PC-3 (cell line): ENCODE results near the gene IL20RA. TPM values are rescaled to one million over a fixed set of nuclear protein-coding genes. Genes with fewer than 3 reads are reported as not detected.

Source experiments
- ATAC-seq: fragments of 200-7000 bp; cut with Tn5 transposase; 2 replicates; pipeline ENCODE4 v1.9.1; 2020; ENCODE audit warnings: mild to moderate bottlenecking, moderate library complexity
- BruUV-seq: library from RNA; stranded (reverse); fragments of 400-500 nt; replicated peaks from 2 replicates; lab custom pipeline; 2021; lab: Mats Ljungman, UMichigan
- CTCF ChIA-PET: fragments of 300-600 bp; sonication (Branson Sonifier 250); formaldehyde crosslinking; loops from one replicate; lab custom pipeline; 2022; ENCODE audit warnings: antibody characterized with exemption; lab: Charles Lee
- POLR2A ChIA-PET: fragments of 300-600 bp; sonication (Branson Sonifier 250); formaldehyde crosslinking; loops from one replicate; lab custom pipeline; 2022; ENCODE audit warnings: antibody characterized with exemption; ENCODE audit not compliant: unreplicated experiment; lab: Charles Lee
- DNase-seq: peaks from one replicate; pipeline ENCODE4 v3.0.0-alpha.2; 2015
- H2AFZ ChIP-seq: fragments of 300-600 bp; sonication (generic); 2 replicates; pipeline ENCODE4 v1.6.0; 2016; ENCODE audit warnings: antibody characterized with exemption, low read length
- H3F3A ChIP-seq: fragments of 300-600 bp; sonication (generic); one replicate; pipeline ENCODE4 v1.6.0; 2017; ENCODE audit warnings: antibody characterized with exemption, low read length, control low read depth, mild to moderate bottlenecking; ENCODE audit not compliant: unreplicated experiment
- H3K27ac ChIP-seq: fragments of 300-600 bp; sonication (generic); 2 replicates; pipeline ENCODE4 v1.5.1; 2016; ENCODE audit warnings: mild to moderate bottlenecking, low read length
- H3K27me3 ChIP-seq: fragments of 300-600 bp; sonication (generic); 2 replicates; pipeline ENCODE4 v1.6.1; 2016; ENCODE audit warnings: low read length, mixed read lengths
- H3K36me3 ChIP-seq: fragments of 300-600 bp; sonication (generic); 2 replicates; pipeline ENCODE4 v1.6.1; 2016; ENCODE audit warnings: low read depth, mixed run types, low read length, mixed read lengths
- H3K4me1 ChIP-seq: fragments of 300-600 bp; sonication (generic); 2 replicates; pipeline ENCODE4 v1.5.1; 2016; ENCODE audit warnings: low read length; ENCODE audit not compliant: insufficient read depth
- H3K4me2 ChIP-seq: fragments of 300-600 bp; sonication (generic); 2 replicates; pipeline ENCODE4 v1.6.0; 2016; ENCODE audit warnings: low read length
- H3K4me3 ChIP-seq: fragments of 300-600 bp; sonication (generic); 2 replicates; pipeline ENCODE4 v1.5.1; 2016; ENCODE audit warnings: mild to moderate bottlenecking, low read length, mixed read lengths
- H3K79me2 ChIP-seq: fragments of 300-600 bp; sonication (generic); 2 replicates; pipeline ENCODE4 v1.6.1; 2017; ENCODE audit warnings: low read length, mixed read lengths
- H3K9ac ChIP-seq: fragments of 300-600 bp; sonication (generic); 2 replicates; pipeline ENCODE4 v1.6.0; 2016; ENCODE audit warnings: mild to moderate bottlenecking, low read length
- H3K9me2 ChIP-seq: fragments of 300-600 bp; sonication (generic); replicated peaks from 2 replicates; pipeline ENCODE4 v1.6.1; 2016; ENCODE audit warnings: mixed run types, low read length, mixed read lengths
- H3K9me3 ChIP-seq: fragments of 300-600 bp; sonication (generic); 2 replicates; pipeline ENCODE4 v1.6.1; 2016; ENCODE audit warnings: low read length, mixed read lengths
- H4K20me1 ChIP-seq: fragments of 300-600 bp; sonication (generic); 2 replicates; pipeline ENCODE4 v1.6.1; 2016; ENCODE audit warnings: low read length, mixed read lengths
- CTCF ChIP-seq: fragments of 300-600 bp; sonication (generic); conservative IDR thresholded peaks from 2 replicates; pipeline ENCODE4 v1.5.1; 2017; ENCODE audit warnings: antibody characterized with exemption, low read depth, mild to moderate bottlenecking, low read length
- EZH2 ChIP-seq: fragments of 300-600 bp; sonication (generic); IDR thresholded peaks from one replicate; pipeline ENCODE4 v1.6.1; 2017; ENCODE audit warnings: antibody characterized with exemption, mild to moderate bottlenecking, low read length; ENCODE audit not compliant: unreplicated experiment
- EZH2phosphoT487 ChIP-seq: fragments of 300-600 bp; sonication (generic); IDR thresholded peaks from 2 replicates; pipeline ENCODE4 v1.6.1; 2018; ENCODE audit warnings: mild to moderate bottlenecking, antibody characterized with exemption, low read length, borderline replicate concordance
- intact Hi-C: fragments of 100-400 bp; cut with micrococcal nuclease; formaldehyde crosslinking; loops from 2 replicates; pipeline ENCODE4 v1.9.0; 2023
- total RNA-seq: library from RNA; depleted of rRNA; stranded (reverse); fragments of >200 nt; gene quantifications from 2 replicates; pipeline ENCODE4 v1.2.3, GENCODE V29; 2014

The IL20RA gene
- total RNA-seq, 1 experiment from 2014 or later, result 6.0 TPM

GRCh38 chr6:136955123-136955522, 89.6 kb downstream of the IL20RA start:
- CTCF ChIA-PET, result no interaction called here
- H2AFZ ChIP-seq, result no peak overlapping the region
- H3K9ac ChIP-seq, result no peak overlapping the region
- H3K27ac ChIP-seq, result no peak overlapping the region
- no peaks in the 10 kb centered on the region for H3K36me3 ChIP-seq
- no peaks in the 10 kb centered on the region for H3K9me3 ChIP-seq
- H4K20me1 ChIP-seq, result no peaks in the 10 kb centered on the region
- DNase-seq, result no peak
- H3K27me3 ChIP-seq, result no peaks in the 10 kb centered on the region
- POLR2A ChIA-PET, result no interaction called here
- H3F3A ChIP-seq, result no peaks in the 10 kb centered on the region
- ATAC-seq, result no peak
- no TSS peak for BruUV-seq
- H3K79me2 ChIP-seq, result no peaks in the 10 kb centered on the region
- H3K4me1 ChIP-seq, result no peaks in the 10 kb centered on the region
- H3K9me2 ChIP-seq, result no peaks in the 10 kb centered on the region
- intact Hi-C loops, result no loop called here
- no peak for TF ChIP-seq EZH2
- no peak for TF ChIP-seq EZH2phosphoT487
- no peak for TF ChIP-seq CTCF
- H3K4me3 ChIP-seq, result no peak overlapping the region
- no peak overlapping the region for H3K4me2 ChIP-seq

- H2AFZ ChIP-seq, result no peak overlapping the region
- no peaks in the 10 kb centered on the region for H3K4me1 ChIP-seq
- POLR2A ChIA-PET, result no interaction called here
- CTCF ChIA-PET, result no interaction called here
- H4K20me1 ChIP-seq, result no peaks in the 10 kb centered on the region
- no peak for TF ChIP-seq EZH2
- TF ChIP-seq EZH2phosphoT487, result no peak
- no peak for TF ChIP-seq CTCF
- no peak overlapping the region for H3K27ac ChIP-seq
- H3F3A ChIP-seq, result no peaks in the 10 kb centered on the region
- no TSS peak for BruUV-seq
- no peaks in the 10 kb centered on the region for H3K36me3 ChIP-seq
- no peak overlapping the region for H3K4me3 ChIP-seq
- intact Hi-C loops, result no loop called here
- no peaks in the 10 kb centered on the region for H3K9me3 ChIP-seq
- no peak overlapping the region for H3K9ac ChIP-seq
- H3K27me3 ChIP-seq, result no peaks in the 10 kb centered on the region
- ATAC-seq (no peak), DNase-seq (no peak)
- H3K4me2 ChIP-seq, result no peak overlapping the region
- H3K79me2 ChIP-seq, result no peaks in the 10 kb centered on the region
- no peaks in the 10 kb centered on the region for H3K9me2 ChIP-seq
Measured at GRCh38 chr6:136952714-136953260, 92.0 kb downstream of the IL20RA start.

GRCh38 chr6:136950436-136951126, 94.2 kb downstream of the IL20RA start:
- no TSS peak for BruUV-seq
- H3K9me2 ChIP-seq, result no peaks in the 10 kb centered on the region
- ChIA-PET POLR2A (no interaction called here), CTCF (no interaction called here)
- H3K27me3 ChIP-seq, result no peaks in the 10 kb centered on the region
- no peak overlapping the region for H3K9ac ChIP-seq
- intact Hi-C loops, result no loop called here
- no peaks in the 10 kb centered on the region for H3F3A ChIP-seq
- H3K36me3 ChIP-seq, result no peaks in the 10 kb centered on the region
- ATAC-seq (no peak), DNase-seq (no peak)
- H3K4me2 ChIP-seq, result no peak overlapping the region
- no peaks in the 10 kb centered on the region for H4K20me1 ChIP-seq
- no peak overlapping the region for H3K27ac ChIP-seq
- no peak overlapping the region for H3K4me3 ChIP-seq
- H3K79me2 ChIP-seq, result no peaks in the 10 kb centered on the region
- H3K4me1 ChIP-seq, result no peaks in the 10 kb centered on the region
- TF ChIP-seq EZH2phosphoT487 (no peak), CTCF (no peak), EZH2 (no peak)
- 0 out of 2 replicates have a peak overlapping the region, but pooled peaks have one; percentile 26 for H2AFZ ChIP-seq
- no peaks in the 10 kb centered on the region for H3K9me3 ChIP-seq
